ENCODE measurements around the gene SUSD3.

SUSD3 gene

GRCh38 chr9:93077811-93078210 is 19.3 kb downstream of the SUSD3 start:
- no peak overlapping the region for H3K4me3 ChIP-seq (replicated peaks; ENCODE audit: insufficient read depth, low read length)
- no peak overlapping the region for H3K27ac ChIP-seq (replicated peaks)
- TF ChIP-seq POLR2AphosphoS5 (IDR thresholded peaks at IDR 0.05; ENCODE audit: low read depth) (no peak), CTCF (IDR thresholded peaks at IDR 0.05; ENCODE audit: insufficient read depth, low read length) (no peak), SPI1 (IDR thresholded peaks at IDR 0.05; ENCODE audit: borderline replicate concordance, low read depth) (no peak), REST (IDR thresholded peaks at IDR 0.05; ENCODE audit: insufficient replicate concordance, low read depth) (no peak), GABPA (IDR thresholded peaks at IDR 0.05; ENCODE audit: low read depth) (no peak)
- no peaks in the 10 kb centered on the region for H3K27me3 ChIP-seq (ENCODE audit: insufficient read depth, poor library complexity, severe bottlenecking)
- no peak for DNase-seq (ENCODE audit: low read depth in 1 of 2, low spot score in 1 of 2)

- Histone ChIP-seq H3K4me3 (replicated peaks; ENCODE audit: insufficient read depth, low read length) (no peak overlapping the region), H3K27me3 (ENCODE audit: insufficient read depth, poor library complexity, severe bottlenecking) (no peaks in the 10 kb centered on the region), H3K27ac (replicated peaks) (no peak overlapping the region)
- no peak for DNase-seq (ENCODE audit: low read depth in 1 of 2, low spot score in 1 of 2)
- no peak for TF ChIP-seq SPI1 (IDR thresholded peaks at IDR 0.05; ENCODE audit: borderline replicate concordance, low read depth)
- no peak for TF ChIP-seq POLR2AphosphoS5 (IDR thresholded peaks at IDR 0.05; ENCODE audit: low read depth)
- no peak for TF ChIP-seq GABPA (IDR thresholded peaks at IDR 0.05; ENCODE audit: low read depth)
- TF ChIP-seq REST (IDR thresholded peaks at IDR 0.05; ENCODE audit: insufficient replicate concordance, low read depth): no peak
- no peak for TF ChIP-seq CTCF (IDR thresholded peaks at IDR 0.05; ENCODE audit: insufficient read depth, low read length)
Measured at GRCh38 chr9:93079371-93079770, 20.9 kb downstream of the SUSD3 start.

- H3K27me3 ChIP-seq (ENCODE audit: insufficient read depth, poor library complexity, severe bottlenecking): no peaks in the 10 kb centered on the region
- H3K4me3 ChIP-seq (replicated peaks; ENCODE audit: insufficient read depth, low read length): no peak overlapping the region
- no peak for TF ChIP-seq SPI1 (IDR thresholded peaks at IDR 0.05; ENCODE audit: borderline replicate concordance, low read depth)
- no peak for TF ChIP-seq GABPA (IDR thresholded peaks at IDR 0.05; ENCODE audit: low read depth)
- TF ChIP-seq CTCF (IDR thresholded peaks at IDR 0.05; ENCODE audit: insufficient read depth, low read length): no peak
- no peak for TF ChIP-seq POLR2AphosphoS5 (IDR thresholded peaks at IDR 0.05; ENCODE audit: low read depth)
- TF ChIP-seq REST (IDR thresholded peaks at IDR 0.05; ENCODE audit: insufficient replicate concordance, low read depth): no peak
- no peak for DNase-seq (ENCODE audit: low read depth in 1 of 2, low spot score in 1 of 2)
- H3K27ac ChIP-seq (replicated peaks): no peak overlapping the region
Measured at GRCh38 chr9:93080406-93080805, 21.9 kb downstream of the SUSD3 start.

Measured in HL-60 (cell line).